Germinal center (tissue), 1 donor: Measurements from ENCODE around the gene SPIRE1.
"Not testable (repeated sequence)": the region's sequence is repeated elsewhere in the genome, so short reads cannot be mapped to it uniquely, and the experiment has no call there.

Source experiments
- DNase-seq: peaks from one replicate; pipeline ENCODE4 v3.0.0; 2012; ENCODE audit warnings: mixed read lengths, low spot score

The SPIRE1 gene

DNA sequence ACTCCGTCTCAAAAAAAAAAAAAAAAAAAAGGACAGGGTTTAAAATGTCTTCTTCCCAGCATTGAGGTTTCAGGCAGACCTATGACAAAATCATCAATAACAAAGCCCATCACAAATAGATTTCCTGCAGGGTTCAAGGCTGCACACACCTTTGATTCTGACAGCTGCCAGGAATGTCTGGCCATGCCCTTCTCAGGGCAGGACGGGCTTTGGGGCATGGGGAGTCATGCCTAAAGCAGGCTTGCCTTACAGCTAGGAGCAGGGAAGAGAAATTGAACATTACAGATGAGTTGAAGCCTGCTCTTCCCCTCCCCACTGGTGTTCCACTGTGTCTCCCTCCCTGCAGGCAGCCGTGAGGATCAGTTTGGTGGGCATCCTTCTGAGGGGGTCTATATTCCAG lies 246.5 kb downstream of the SPIRE1 start:
- no peak for DNase-seq

DNA sequence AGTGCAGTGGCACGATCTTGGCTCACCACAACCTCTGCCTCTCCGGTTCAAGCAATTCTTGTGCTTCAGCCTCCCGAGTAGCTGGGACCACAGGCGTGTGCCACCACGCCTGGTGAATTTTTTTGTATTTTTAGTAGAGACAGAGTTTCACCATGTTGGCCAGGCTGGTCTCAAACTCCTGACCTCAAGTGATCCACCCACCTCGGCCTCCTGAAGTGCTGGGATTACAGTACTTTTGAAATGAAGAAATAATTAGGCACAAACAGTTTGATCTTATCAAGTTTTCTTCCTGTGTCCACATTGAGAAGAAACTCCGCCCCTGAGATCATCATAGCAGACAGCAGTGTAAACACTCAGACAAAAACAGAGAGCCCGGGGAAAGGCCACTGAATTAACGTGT lies 247.2 kb downstream of the SPIRE1 start:
- DNase-seq = not testable (repeated sequence)

DNA sequence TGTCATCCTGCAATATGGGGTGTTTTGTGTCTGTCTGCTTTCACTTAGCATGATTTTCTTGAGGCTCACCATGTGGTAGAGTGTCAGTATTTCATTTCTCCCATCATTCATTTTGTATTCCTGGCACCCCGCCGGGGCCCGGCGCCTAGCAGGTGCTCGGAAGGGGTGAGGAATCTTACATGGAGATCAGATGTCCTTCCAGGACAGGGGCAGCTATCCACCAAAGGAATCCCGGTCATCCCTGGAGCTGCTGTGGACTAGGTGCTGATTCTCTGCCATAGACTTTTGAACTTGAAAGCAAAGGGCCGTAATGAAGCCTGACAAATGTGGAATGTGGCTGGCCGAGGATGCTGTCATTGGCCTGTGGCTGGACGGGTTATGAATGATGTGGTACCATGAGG lies 247.8 kb downstream of the SPIRE1 start:
- DNase-seq = no peak

DNA sequence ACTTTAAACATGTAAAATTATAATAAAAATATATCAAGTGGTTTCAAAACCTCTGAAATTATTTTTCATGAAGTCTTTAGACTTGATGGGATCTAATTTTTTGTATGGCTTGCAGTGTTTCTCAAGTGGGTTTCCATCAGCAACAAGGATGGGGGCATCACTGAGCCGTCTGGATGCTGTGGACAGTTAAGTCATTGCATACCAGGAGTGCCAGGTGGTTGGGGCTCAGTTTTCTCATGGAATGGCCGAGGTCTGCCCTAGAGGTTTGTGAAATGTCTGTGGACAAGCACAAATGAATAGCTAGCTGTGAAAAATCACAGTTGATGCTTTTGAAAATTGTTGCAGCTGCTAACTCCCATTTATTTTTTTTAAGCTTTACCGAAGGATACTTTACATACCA lies 248.4 kb downstream of the SPIRE1 start:
- no peak for DNase-seq

DNA sequence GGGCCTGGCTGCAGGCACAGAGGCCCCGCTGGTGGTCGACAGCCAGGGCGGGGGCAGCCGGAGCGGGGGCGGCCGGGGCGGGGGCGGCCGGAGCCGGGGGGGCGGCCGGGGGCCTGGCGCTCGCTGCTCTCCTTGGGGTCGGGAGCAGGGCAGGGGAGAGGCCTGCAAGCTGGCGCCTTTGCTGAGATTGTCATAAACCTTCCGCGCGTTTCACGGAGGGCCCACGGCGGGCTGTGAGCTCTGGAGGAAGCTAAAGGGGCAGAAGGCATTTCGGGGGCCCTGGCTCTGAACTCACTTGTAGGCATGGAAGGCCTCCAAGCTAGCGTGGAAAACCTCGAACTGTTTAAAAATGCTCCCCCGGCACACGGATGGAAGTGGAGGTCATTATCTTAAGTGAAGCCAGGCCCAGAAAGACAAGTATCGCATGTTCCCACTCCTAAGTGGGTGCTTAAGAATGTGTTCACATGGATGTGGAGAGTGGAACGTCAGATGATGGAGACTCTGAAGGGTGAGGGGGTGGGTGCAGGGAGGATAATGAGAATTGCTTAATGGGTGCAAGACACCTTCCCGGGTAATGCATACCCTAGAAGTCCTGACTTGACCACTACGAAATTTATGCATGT lies 249.5 kb downstream of the SPIRE1 start:
- DNase-seq = no peak

DNA sequence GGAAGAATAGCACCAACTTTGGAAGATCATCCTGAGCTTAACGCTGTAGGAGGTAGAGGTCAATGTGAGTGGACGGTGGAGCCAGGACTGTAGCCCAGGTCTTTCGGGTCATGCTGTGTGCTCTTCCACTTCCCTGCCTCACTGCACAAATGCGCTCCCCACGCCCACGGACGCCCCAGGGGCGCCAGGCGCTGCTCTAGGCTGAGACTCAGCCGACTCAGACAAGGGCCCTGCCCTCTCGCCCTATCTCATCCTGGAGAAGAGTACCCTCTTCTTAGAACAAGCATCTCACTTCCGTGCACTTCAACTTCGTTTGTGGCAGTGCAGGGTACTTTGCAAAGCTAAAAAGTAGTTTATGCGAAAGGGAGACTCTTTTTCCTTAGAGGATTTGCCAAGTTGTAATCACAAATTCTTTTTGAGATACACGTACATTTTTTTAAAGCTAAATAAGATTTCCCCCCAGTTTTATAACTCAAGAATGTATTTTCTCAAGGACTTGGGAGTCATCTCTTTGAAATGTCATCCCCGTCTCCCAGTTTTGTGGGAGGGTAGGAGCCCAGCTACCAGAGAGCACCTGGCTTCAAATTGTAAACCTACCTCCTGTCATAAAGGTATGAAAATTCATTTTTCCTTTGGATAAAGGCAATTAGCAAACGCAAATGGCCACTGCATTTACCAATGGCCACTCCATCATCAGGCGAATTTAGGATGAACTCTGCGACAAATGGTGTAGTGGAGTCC lies 251.4 kb downstream of the SPIRE1 start:
- no peak for DNase-seq

DNA sequence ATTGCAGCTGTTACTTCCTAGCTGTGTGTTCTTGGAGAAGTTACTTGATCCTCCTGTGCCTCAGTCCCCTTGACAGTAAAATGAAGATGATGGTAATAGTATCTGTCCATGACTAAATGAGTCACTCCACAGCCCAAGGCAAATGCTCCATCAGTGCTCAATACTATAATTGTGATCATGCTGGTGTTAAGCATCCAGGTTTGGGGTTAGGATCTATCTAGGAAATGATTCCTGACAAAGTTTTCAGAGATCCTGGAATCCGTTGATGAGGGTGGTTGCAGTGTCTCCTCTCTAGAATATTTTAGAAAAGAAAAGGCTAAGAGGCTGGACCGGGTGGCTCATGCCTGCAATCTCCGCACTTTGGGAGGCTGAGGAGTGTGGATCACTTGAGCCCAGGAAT lies 252.8 kb downstream of the SPIRE1 start:
- no peak for DNase-seq

DNA sequence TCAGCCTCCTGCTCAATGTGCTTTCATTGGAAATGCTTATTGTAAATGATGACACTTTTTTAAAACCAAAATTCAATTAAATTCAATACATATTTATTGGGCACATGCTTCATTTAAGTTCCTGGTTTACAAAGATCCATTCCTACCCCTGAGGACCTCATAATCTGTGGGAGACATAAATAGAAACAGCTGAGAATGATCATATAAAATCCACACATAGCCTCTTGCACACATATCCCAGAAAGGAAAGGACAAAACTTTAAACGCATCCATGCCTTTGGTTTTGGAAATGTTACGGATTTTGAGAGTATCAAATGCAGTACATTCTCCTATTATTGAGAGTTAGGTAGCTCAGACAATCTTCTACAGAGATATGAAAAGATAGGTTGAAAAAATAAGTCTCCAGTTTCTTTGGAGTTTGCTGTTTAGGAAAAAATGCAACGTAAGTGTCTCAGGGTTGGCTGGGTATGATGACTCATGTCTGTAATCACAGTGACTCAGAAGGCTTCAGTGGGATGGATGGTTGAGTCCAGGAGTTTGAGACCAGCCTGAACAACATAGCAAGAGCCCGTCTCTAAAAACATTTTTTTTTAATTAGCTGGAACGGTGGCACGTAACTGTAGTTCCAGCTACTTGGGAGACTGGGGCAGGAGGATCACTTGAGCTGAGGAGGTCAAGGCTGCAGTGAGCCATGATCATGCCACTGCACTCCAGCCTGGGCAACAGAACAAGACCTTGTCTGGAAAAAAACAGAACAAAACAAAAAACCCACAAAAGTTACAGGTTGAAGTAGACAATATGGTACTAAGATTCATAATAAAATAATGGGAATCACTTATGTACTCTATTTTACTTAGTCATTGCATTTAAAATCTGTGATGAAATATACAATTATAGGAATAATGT lies 254.1 kb downstream of the SPIRE1 start:
- no peak for DNase-seq

DNA sequence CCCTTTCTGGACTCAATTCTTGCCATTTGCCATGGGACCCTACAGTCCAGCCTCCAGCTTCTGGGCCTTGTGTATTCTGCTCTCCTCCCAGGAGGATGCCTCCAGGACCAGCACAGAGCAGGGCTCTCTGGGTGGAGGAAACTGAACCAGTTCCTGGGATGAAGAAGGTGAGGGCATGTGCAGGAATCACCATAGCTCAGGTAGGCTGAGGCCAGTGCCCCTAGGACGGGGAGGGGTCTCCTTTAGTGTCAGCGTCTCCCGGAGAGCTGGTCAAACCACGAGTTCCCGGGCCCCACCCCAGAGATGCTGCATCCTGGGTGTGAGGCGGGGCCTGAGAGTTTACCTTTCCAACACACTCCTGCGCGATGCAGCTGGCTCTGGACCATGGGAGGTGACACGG lies 256.0 kb downstream of the SPIRE1 start:
- DNase-seq = no peak

DNA sequence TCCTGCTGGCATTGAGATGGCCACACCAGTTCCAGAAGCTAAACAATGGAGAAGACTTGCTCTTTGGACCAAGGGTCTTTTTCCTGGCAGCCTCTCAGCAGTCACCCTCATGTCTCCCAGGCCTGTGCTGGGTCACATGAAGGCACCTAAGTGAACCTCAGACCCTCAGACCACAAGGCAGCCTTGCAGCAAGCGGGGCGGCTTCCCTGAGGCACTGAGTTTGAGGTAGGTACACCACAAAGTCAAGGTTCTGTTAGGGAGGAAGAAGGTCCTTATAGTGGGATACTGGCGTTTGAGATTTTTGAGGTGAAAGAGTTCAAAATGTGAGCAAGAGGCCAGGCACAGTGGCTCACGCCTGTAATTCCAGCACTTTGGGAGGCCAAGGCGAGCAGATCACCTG lies 258.7 kb downstream of the SPIRE1 start:
- no peak for DNase-seq

DNA sequence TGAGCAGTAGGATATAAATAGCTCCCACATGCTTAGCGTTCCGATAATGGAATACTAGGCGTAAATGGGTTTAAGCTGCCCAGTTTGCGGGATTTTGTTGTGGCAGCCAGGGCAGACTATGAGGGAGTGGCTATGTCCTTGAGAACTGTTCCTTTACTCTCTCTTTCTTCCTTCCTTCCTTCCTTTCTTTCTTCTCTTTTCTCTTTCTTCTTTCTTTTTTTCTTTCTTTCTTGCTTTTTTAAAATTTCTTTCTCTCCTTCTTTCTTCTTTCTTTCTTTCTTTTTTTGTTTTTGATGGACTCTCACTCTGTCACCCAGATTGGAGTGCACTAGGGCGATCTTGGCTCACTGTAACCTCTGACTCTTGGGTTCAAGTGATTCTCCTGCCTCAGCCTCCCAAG lies 259.3 kb downstream of the SPIRE1 start:
- no peak for DNase-seq

DNA sequence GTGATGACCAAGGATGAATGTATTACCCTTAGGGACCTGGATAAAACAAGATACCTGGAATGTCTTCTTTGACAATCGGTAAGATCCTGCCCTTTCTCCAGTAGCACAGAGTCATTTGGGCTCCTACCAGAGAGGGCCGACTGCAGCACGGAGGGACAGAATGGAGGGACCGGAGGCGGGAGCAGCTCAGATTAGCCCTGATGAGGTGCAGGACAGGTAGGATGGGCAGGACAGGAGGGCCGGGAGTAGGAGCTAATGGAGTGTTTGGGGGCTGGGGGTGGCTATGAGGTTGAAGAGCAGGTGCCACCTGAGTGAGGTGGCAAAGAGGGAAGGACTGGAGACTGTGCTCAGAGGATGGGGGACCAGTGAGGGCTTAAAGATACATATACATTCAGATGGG lies 260.1 kb downstream of the SPIRE1 start:
- DNase-seq = no peak

DNA sequence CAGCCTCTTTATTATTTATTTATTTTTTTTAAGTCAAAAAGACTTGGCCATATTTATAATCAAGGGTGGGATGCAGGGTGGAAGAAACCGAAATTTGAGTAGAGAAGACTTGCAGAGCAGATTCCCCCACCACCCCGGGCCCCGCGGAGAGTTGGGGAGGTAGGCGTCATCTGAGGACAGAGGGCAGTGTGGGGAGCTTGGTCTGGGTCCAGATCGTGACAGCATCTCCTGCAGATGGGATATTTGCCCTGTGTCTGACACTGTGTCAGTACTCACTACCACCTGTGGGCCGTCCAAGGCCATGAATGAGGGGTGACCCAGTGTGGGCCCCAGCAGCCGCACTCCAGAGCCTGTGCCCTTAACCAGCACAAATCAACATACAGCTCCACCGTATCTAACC lies 260.7 kb downstream of the SPIRE1 start:
- DNase-seq = no peak
